Measurements from ENCODE around the gene EML4. TPM values are rescaled to one million over a fixed set of nuclear protein-coding genes. Genes with fewer than 3 reads are reported as not detected.

Gene EML4
- total and polyA plus RNA-seq, 9 donors: 26.0 to 36.9 (median 29.0) TPM

- WGBS (ENCODE audit: insufficient coverage): 29% methylated on average over 1 of the region's 5 CpGs
- Histone ChIP-seq H3K4me3 (ENCODE audit: low read length) (no peak overlapping the region), H3K27ac (ENCODE audit: low read length) (peak overlapping the region; percentile 37), H3K36me3 (ENCODE audit: control insufficient read depth, insufficient read depth, low read length) (no peaks in the 10 kb centered on the region), H3K9me3 (replicated peaks; ENCODE audit: control insufficient read depth, low read depth, low read length) (no peaks in the 10 kb centered on the region), H3K4me1 (ENCODE audit: control insufficient read depth, insufficient read depth, low read length) (peaks cover 4% of the 10 kb centered on the region), H3K27me3 (ENCODE audit: control insufficient read depth, insufficient read depth, low read length) (no peaks in the 10 kb centered on the region)
- DNase-seq: no peak
These were observed 64.9 kb downstream of the EML4 start for GRCh38 chr2:42233976-42234441.

GRCh38 chr2:42236911-42237310, 67.8 kb downstream of the EML4 start:
- H3K4me3 ChIP-seq (ENCODE audit: low read length): no peak overlapping the region
- H3K9me3 ChIP-seq (replicated peaks; ENCODE audit: control insufficient read depth, low read depth, low read length): no peaks in the 10 kb centered on the region
- H3K27ac ChIP-seq (ENCODE audit: low read length): no peak overlapping the region
- no CpG with 5 or more reads among the region's 2 CpGs for WGBS (ENCODE audit: insufficient coverage)
- no peaks in the 10 kb centered on the region for H3K36me3 ChIP-seq (ENCODE audit: control insufficient read depth, insufficient read depth, low read length)
- H3K4me1 ChIP-seq (ENCODE audit: control insufficient read depth, insufficient read depth, low read length): peaks cover 4% of the 10 kb centered on the region
- no peaks in the 10 kb centered on the region for H3K27me3 ChIP-seq (ENCODE audit: control insufficient read depth, insufficient read depth, low read length)
- DNase-seq: no peak

GRCh38 chr2:42238644-42239288, 69.6 kb downstream of the EML4 start:
- H3K27me3 ChIP-seq (ENCODE audit: control insufficient read depth, insufficient read depth, low read length): no peaks in the 10 kb centered on the region
- H3K4me3 ChIP-seq (ENCODE audit: low read length): no peak overlapping the region
- no peak overlapping the region for H3K27ac ChIP-seq (ENCODE audit: low read length)
- H3K36me3 ChIP-seq (ENCODE audit: control insufficient read depth, insufficient read depth, low read length): no peaks in the 10 kb centered on the region
- 89% methylated on average over 2 of the region's 7 CpGs for WGBS (ENCODE audit: insufficient coverage)
- DNase-seq: no peak
- no peaks in the 10 kb centered on the region for H3K9me3 ChIP-seq (replicated peaks; ENCODE audit: control insufficient read depth, low read depth, low read length)
- peaks cover 4% of the 10 kb centered on the region for H3K4me1 ChIP-seq (ENCODE audit: control insufficient read depth, insufficient read depth, low read length)

GRCh38 chr2:42239289-42239661, 70.1 kb downstream of the EML4 start:
- H3K36me3 ChIP-seq (ENCODE audit: control insufficient read depth, insufficient read depth, low read length): no peaks in the 10 kb centered on the region
- H3K4me1 ChIP-seq (ENCODE audit: control insufficient read depth, insufficient read depth, low read length): no peaks in the 10 kb centered on the region
- no peak for DNase-seq
- WGBS (ENCODE audit: insufficient coverage): no CpG with 5 or more reads among the region's 3 CpGs
- H3K27ac ChIP-seq (ENCODE audit: low read length): no peak overlapping the region
- H3K4me3 ChIP-seq (ENCODE audit: low read length): no peak overlapping the region
- no peaks in the 10 kb centered on the region for H3K27me3 ChIP-seq (ENCODE audit: control insufficient read depth, insufficient read depth, low read length)
- no peaks in the 10 kb centered on the region for H3K9me3 ChIP-seq (replicated peaks; ENCODE audit: control insufficient read depth, low read depth, low read length)

GRCh38 chr2:42239811-42240210, 70.7 kb downstream of the EML4 start:
- DNase-seq: no peak
- Histone ChIP-seq H3K9me3 (replicated peaks; ENCODE audit: control insufficient read depth, low read depth, low read length) (no peaks in the 10 kb centered on the region), H3K36me3 (ENCODE audit: control insufficient read depth, insufficient read depth, low read length) (no peaks in the 10 kb centered on the region), H3K4me1 (ENCODE audit: control insufficient read depth, insufficient read depth, low read length) (no peaks in the 10 kb centered on the region), H3K27me3 (ENCODE audit: control insufficient read depth, insufficient read depth, low read length) (no peaks in the 10 kb centered on the region), H3K27ac (ENCODE audit: low read length) (no peak overlapping the region), H3K4me3 (ENCODE audit: low read length) (no peak overlapping the region)
- no CpG with 5 or more reads among the region's 1 CpG for WGBS (ENCODE audit: insufficient coverage)

DNA sequence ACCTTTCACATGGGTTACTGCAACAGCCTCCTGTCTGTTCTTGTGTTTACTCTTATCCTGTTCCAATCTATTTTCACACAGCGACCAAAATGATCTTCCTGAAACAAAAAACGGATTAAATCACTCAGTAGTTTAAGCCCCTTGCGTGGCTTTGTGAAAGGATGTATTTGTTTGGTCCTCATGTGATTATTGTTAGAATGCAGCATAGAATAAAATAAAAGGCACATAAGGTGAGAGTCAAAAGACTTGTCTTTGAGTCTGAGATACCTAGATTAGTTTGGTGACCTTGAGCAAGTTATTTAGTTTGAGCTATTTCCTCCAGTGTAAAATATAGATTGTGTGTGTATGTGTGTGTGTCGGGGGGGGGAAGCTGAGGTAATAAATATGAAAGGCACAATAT, 72.4 kb downstream of the EML4 start:
- no peak for DNase-seq
- Histone ChIP-seq H3K4me3 (ENCODE audit: low read length) (no peak overlapping the region), H3K9me3 (replicated peaks; ENCODE audit: control insufficient read depth, low read depth, low read length) (no peaks in the 10 kb centered on the region), H3K27ac (ENCODE audit: low read length) (no peak overlapping the region), H3K27me3 (ENCODE audit: control insufficient read depth, insufficient read depth, low read length) (no peaks in the 10 kb centered on the region), H3K36me3 (ENCODE audit: control insufficient read depth, insufficient read depth, low read length) (no peaks in the 10 kb centered on the region), H3K4me1 (ENCODE audit: control insufficient read depth, insufficient read depth, low read length) (no peaks in the 10 kb centered on the region)
- 100% methylated on average over 1 of the region's 4 CpGs for WGBS (ENCODE audit: insufficient coverage)

DNA sequence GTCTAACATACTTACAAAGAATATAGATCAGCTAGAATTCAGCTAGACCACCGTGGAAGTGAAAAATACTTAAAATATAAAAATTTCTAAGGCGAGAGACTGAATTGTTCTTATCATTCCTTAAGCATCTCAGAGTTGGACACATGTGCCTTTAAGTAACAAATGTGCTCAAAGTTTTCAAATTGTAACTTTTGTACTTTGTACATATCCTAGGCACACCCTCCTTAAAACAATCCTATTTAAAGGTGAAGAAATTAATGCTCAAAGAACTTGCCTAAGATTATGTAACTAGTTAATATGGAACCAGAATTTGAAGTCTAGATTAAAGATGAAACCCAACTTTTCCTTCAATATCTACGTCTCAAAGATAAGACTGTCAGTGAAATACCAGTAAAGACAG, 74.1 kb downstream of the EML4 start:
- Histone ChIP-seq H3K9me3 (replicated peaks; ENCODE audit: control insufficient read depth, low read depth, low read length) (no peaks in the 10 kb centered on the region), H3K36me3 (ENCODE audit: control insufficient read depth, insufficient read depth, low read length) (no peaks in the 10 kb centered on the region)

DNA sequence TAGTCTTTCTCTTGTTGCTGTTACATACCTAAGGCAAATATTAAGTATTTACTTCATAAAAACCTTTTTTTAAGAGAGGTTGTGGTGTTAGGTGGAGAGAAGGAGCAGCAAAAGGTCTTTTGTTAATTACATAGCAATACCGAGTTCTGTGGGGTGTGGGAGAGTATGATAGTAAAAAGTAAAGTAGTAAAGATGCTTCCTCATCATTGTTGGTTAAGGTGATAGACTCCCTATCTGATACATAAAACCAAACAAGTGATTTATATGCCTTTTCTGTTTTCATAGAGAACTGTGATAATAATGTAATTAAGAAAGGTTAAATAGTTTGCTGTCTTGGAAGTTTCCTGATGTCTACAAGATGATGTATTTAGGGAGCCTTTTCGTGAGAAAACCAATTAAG, 75.4 kb downstream of the EML4 start:
- Histone ChIP-seq H3K4me1 (ENCODE audit: control insufficient read depth, insufficient read depth, low read length) (no peaks in the 10 kb centered on the region), H3K4me3 (ENCODE audit: low read length) (no peak overlapping the region), H3K36me3 (ENCODE audit: control insufficient read depth, insufficient read depth, low read length) (no peaks in the 10 kb centered on the region), H3K27ac (ENCODE audit: low read length) (no peak overlapping the region), H3K9me3 (replicated peaks; ENCODE audit: control insufficient read depth, low read depth, low read length) (no peaks in the 10 kb centered on the region), H3K27me3 (ENCODE audit: control insufficient read depth, insufficient read depth, low read length) (no peaks in the 10 kb centered on the region)
- WGBS (ENCODE audit: insufficient coverage): no CpG with 5 or more reads among the region's 2 CpGs
- DNase-seq: no peak

More for the DNA sequence above, 74.1 kb downstream of the EML4 start:
- no peak for DNase-seq
- H3K27me3 ChIP-seq (ENCODE audit: control insufficient read depth, insufficient read depth, low read length): no peaks in the 10 kb centered on the region
- no peak overlapping the region for H3K4me3 ChIP-seq (ENCODE audit: low read length)
- H3K4me1 ChIP-seq (ENCODE audit: control insufficient read depth, insufficient read depth, low read length): no peaks in the 10 kb centered on the region
- H3K27ac ChIP-seq (ENCODE audit: low read length): no peak overlapping the region
- WGBS (ENCODE audit: insufficient coverage): no CpG with 5 or more reads among the region's 3 CpGs

DNA sequence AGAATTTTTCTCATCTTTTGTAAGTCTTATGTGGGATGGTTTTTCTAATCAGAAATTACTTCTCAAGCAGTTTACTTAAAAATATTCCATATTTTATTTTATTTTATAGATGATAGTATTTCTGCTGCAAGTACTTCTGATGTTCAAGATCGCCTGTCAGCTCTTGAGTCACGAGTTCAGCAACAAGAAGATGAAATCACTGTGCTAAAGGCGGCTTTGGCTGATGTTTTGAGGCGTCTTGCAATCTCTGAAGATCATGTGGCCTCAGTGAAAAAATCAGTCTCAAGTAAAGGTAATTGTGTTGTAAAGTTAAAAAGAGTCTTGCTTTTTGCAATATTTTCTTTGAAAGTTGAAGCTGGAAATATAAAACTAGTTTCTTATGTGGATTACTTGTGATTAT, 76.2 kb downstream of the EML4 start:
- Histone ChIP-seq H3K36me3 (ENCODE audit: control insufficient read depth, insufficient read depth, low read length) (no peaks in the 10 kb centered on the region), H3K27me3 (ENCODE audit: control insufficient read depth, insufficient read depth, low read length) (no peaks in the 10 kb centered on the region), H3K9me3 (replicated peaks; ENCODE audit: control insufficient read depth, low read depth, low read length) (no peaks in the 10 kb centered on the region), H3K4me3 (ENCODE audit: low read length) (no peak overlapping the region), H3K4me1 (ENCODE audit: control insufficient read depth, insufficient read depth, low read length) (peaks cover 3% of the 10 kb centered on the region), H3K27ac (ENCODE audit: low read length) (no peak overlapping the region)
- WGBS (ENCODE audit: insufficient coverage): 89% methylated on average over 4 of the region's 4 CpGs
- DNase-seq: no peak

DNA sequence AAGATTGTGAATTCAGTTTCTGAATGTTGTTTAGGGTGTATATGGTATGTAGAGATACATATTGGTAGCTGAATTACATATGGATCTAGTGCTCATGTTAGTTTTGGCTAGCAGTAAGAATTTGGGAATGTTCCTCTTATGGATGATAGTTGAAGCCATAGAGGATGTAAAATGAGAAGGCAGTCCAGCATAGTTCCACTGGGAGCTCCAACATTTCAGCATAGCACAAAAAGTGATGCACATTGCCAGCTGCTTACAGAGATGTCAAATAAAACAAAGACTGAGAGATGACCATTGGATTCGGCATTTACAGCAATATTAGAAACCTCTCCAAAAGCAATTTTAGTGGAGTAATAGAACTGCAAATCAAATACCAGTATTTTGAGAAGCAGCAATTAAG, 77.4 kb downstream of the EML4 start:
- H3K27ac ChIP-seq (ENCODE audit: low read length): no peak overlapping the region
- no peaks in the 10 kb centered on the region for H3K36me3 ChIP-seq (ENCODE audit: control insufficient read depth, insufficient read depth, low read length)
- DNase-seq: peak; percentile 84
- no peaks in the 10 kb centered on the region for H3K9me3 ChIP-seq (replicated peaks; ENCODE audit: control insufficient read depth, low read depth, low read length)
- H3K4me1 ChIP-seq (ENCODE audit: control insufficient read depth, insufficient read depth, low read length): peaks cover 3% of the 10 kb centered on the region
- H3K27me3 ChIP-seq (ENCODE audit: control insufficient read depth, insufficient read depth, low read length): no peaks in the 10 kb centered on the region
- no CpG with 5 or more reads among the region's 1 CpG for WGBS (ENCODE audit: insufficient coverage)
- no peak overlapping the region for H3K4me3 ChIP-seq (ENCODE audit: low read length)

DNA sequence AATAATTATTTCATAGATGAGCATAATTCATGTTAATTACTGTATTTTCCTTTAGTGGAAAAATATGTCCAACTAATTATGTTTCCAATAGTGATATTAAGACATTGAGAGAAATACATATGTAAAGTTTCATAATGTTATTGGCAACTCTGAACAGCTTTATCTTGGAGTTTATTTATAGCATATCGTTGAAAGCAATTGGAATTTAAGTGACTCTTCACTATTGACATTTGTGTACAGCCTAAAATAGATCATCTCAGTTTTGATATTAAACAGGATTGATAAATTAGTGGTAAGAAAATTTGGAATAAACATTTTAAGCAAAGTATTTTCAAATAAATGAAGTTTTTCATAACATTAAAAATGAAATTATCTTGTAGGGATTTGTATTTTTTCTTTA, 79.7 kb downstream of the EML4 start:
- H3K4me3 ChIP-seq (ENCODE audit: low read length): no peak overlapping the region
- no peak overlapping the region for H3K27ac ChIP-seq (ENCODE audit: low read length)
- H3K36me3 ChIP-seq (ENCODE audit: control insufficient read depth, insufficient read depth, low read length): no peaks in the 10 kb centered on the region
- H3K9me3 ChIP-seq (replicated peaks; ENCODE audit: control insufficient read depth, low read depth, low read length): no peaks in the 10 kb centered on the region
- H3K27me3 ChIP-seq (ENCODE audit: control insufficient read depth, insufficient read depth, low read length): no peaks in the 10 kb centered on the region
- DNase-seq: no peak
- no CpG with 5 or more reads among the region's 1 CpG for WGBS (ENCODE audit: insufficient coverage)
- H3K4me1 ChIP-seq (ENCODE audit: control insufficient read depth, insufficient read depth, low read length): peaks cover 3% of the 10 kb centered on the region

Data from muscle of leg (tissue), 11 donors.